ENCODE results near the gene DGKB. TPM values are rescaled to one million over a fixed set of nuclear protein-coding genes. Genes with fewer than 3 reads are reported as not detected.

Gene DGKB
- total RNA-seq, 2 experiments from 2014 or later, result not detected

GRCh38 chr7:14639329-14639728 lies 263.2 kb downstream of the DGKB start:
- Mint-ChIP-seq H3K4me1 (no peaks in the 10 kb centered on the region), H3K4me3 (no peak overlapping the region), H3K36me3 (no peaks in the 10 kb centered on the region), H3K27me3 (no peaks in the 10 kb centered on the region), H3K27ac (no peak overlapping the region), H3K9me3 (peaks cover 2% of the 10 kb centered on the region)
- no peak for DNase-seq
- no peak for ATAC-seq (ENCODE audit: low read depth)
- POLR2A ChIA-PET, result no interaction called here

- H3K4me1 Mint-ChIP-seq, result no peaks in the 10 kb centered on the region
- POLR2A ChIA-PET, result no interaction called here
- no peaks in the 10 kb centered on the region for H3K27me3 Mint-ChIP-seq
- no peaks in the 10 kb centered on the region for H3K36me3 Mint-ChIP-seq
- ATAC-seq (ENCODE audit: low read depth) (no peak), DNase-seq (no peak)
- H3K27ac Mint-ChIP-seq, result no peak overlapping the region
- H3K4me3 Mint-ChIP-seq, result no peak overlapping the region
- peaks cover 2% of the 10 kb centered on the region for H3K9me3 Mint-ChIP-seq
These were observed 264.6 kb downstream of the DGKB start for GRCh38 chr7:14637968-14638367.

GRCh38 chr7:14635955-14636354 lies 266.6 kb downstream of the DGKB start:
- ATAC-seq (ENCODE audit: low read depth) (no peak), DNase-seq (no peak)
- Mint-ChIP-seq H3K36me3 (no peaks in the 10 kb centered on the region), H3K27me3 (no peaks in the 10 kb centered on the region), H3K27ac (no peak overlapping the region), H3K4me1 (no peaks in the 10 kb centered on the region), H3K9me3 (no peaks in the 10 kb centered on the region), H3K4me3 (no peak overlapping the region)
- POLR2A ChIA-PET, result no interaction called here

GRCh38 chr7:14630048-14630447 lies 272.5 kb downstream of the DGKB start:
- H3K36me3 Mint-ChIP-seq, result no peaks in the 10 kb centered on the region
- no peak for ATAC-seq (ENCODE audit: low read depth)
- POLR2A ChIA-PET, result no interaction called here
- H3K27ac Mint-ChIP-seq, result no peak overlapping the region
- DNase-seq, result no peak
- no peaks in the 10 kb centered on the region for H3K9me3 Mint-ChIP-seq
- H3K4me1 Mint-ChIP-seq, result no peaks in the 10 kb centered on the region
- H3K4me3 Mint-ChIP-seq, result no peak overlapping the region
- H3K27me3 Mint-ChIP-seq, result no peaks in the 10 kb centered on the region

- no peaks in the 10 kb centered on the region for H3K27me3 Mint-ChIP-seq
- POLR2A ChIA-PET, result no interaction called here
- H3K9me3 Mint-ChIP-seq, result no peaks in the 10 kb centered on the region
- H3K27ac Mint-ChIP-seq, result no peak overlapping the region
- no peak overlapping the region for H3K4me3 Mint-ChIP-seq
- DNase-seq, result no peak
- no peak for ATAC-seq (ENCODE audit: low read depth)
- H3K4me1 Mint-ChIP-seq, result no peaks in the 10 kb centered on the region
- no peaks in the 10 kb centered on the region for H3K36me3 Mint-ChIP-seq
These were observed 274.0 kb downstream of the DGKB start for GRCh38 chr7:14628516-14628915.

- no peak overlapping the region for H3K27ac Mint-ChIP-seq
- ATAC-seq (ENCODE audit: low read depth), result no peak
- H3K9me3 Mint-ChIP-seq, result no peaks in the 10 kb centered on the region
- no peak for DNase-seq
- no peaks in the 10 kb centered on the region for H3K4me1 Mint-ChIP-seq
- no peaks in the 10 kb centered on the region for H3K27me3 Mint-ChIP-seq
- no peak overlapping the region for H3K4me3 Mint-ChIP-seq
- POLR2A ChIA-PET, result no interaction called here
- no peaks in the 10 kb centered on the region for H3K36me3 Mint-ChIP-seq
These were observed 276.5 kb downstream of the DGKB start for GRCh38 chr7:14626076-14626475.

- POLR2A ChIA-PET, result no interaction called here
- no peaks in the 10 kb centered on the region for H3K9me3 Mint-ChIP-seq
- no peaks in the 10 kb centered on the region for H3K4me1 Mint-ChIP-seq
- DNase-seq, result no peak
- H3K27me3 Mint-ChIP-seq, result no peaks in the 10 kb centered on the region
- H3K27ac Mint-ChIP-seq, result no peak overlapping the region
- no peak for ATAC-seq (ENCODE audit: low read depth)
- no peak overlapping the region for H3K4me3 Mint-ChIP-seq
- no peaks in the 10 kb centered on the region for H3K36me3 Mint-ChIP-seq
These were observed 280.0 kb downstream of the DGKB start for GRCh38 chr7:14622559-14622958.

GRCh38 chr7:14606101-14606500 lies 296.4 kb downstream of the DGKB start:
- DNase-seq (no peak), ATAC-seq (ENCODE audit: low read depth) (no peak)
- Mint-ChIP-seq H3K4me1 (no peaks in the 10 kb centered on the region), H3K27me3 (no peaks in the 10 kb centered on the region), H3K9me3 (no peaks in the 10 kb centered on the region), H3K36me3 (no peaks in the 10 kb centered on the region), H3K4me3 (no peak overlapping the region), H3K27ac (no peak overlapping the region)
- POLR2A ChIA-PET, result no interaction called here

- POLR2A ChIA-PET, result no interaction called here
- H3K4me1 Mint-ChIP-seq, result no peaks in the 10 kb centered on the region
- H3K4me3 Mint-ChIP-seq, result no peak overlapping the region
- H3K27me3 Mint-ChIP-seq, result no peaks in the 10 kb centered on the region
- no peaks in the 10 kb centered on the region for H3K9me3 Mint-ChIP-seq
- H3K27ac Mint-ChIP-seq, result no peak overlapping the region
- ATAC-seq (ENCODE audit: low read depth), result no peak
- no peaks in the 10 kb centered on the region for H3K36me3 Mint-ChIP-seq
- DNase-seq, result no peak
These were observed 297.9 kb downstream of the DGKB start for GRCh38 chr7:14604606-14605005.

GRCh38 chr7:14602851-14603250 lies 299.7 kb downstream of the DGKB start:
- no peak for ATAC-seq (ENCODE audit: low read depth)

GRCh38 chr7:14600766-14601367 lies 301.7 kb downstream of the DGKB start:
- no peak overlapping the region for H3K27ac Mint-ChIP-seq
- H3K9me3 Mint-ChIP-seq, result no peaks in the 10 kb centered on the region
- POLR2A ChIA-PET, result no interaction called here
- no peaks in the 10 kb centered on the region for H3K4me1 Mint-ChIP-seq
- H3K4me3 Mint-ChIP-seq, result no peak overlapping the region
- H3K36me3 Mint-ChIP-seq, result no peaks in the 10 kb centered on the region
- DNase-seq (no peak), ATAC-seq (ENCODE audit: low read depth) (no peak)
- no peaks in the 10 kb centered on the region for H3K27me3 Mint-ChIP-seq

More at GRCh38 chr7:14602851-14603250, 299.7 kb downstream of the DGKB start:
- DNase-seq, result no peak
- Mint-ChIP-seq H3K4me1 (no peaks in the 10 kb centered on the region), H3K27me3 (no peaks in the 10 kb centered on the region), H3K9me3 (no peaks in the 10 kb centered on the region), H3K4me3 (no peak overlapping the region), H3K27ac (no peak overlapping the region), H3K36me3 (no peaks in the 10 kb centered on the region)
- POLR2A ChIA-PET, result no interaction called here

- no peaks in the 10 kb centered on the region for H3K27me3 Mint-ChIP-seq
These were observed 303.6 kb downstream of the DGKB start for GRCh38 chr7:14598978-14599377.

GRCh38 chr7:14596421-14596820 lies 306.1 kb downstream of the DGKB start:
- no peaks in the 10 kb centered on the region for H3K27me3 Mint-ChIP-seq
- no peaks in the 10 kb centered on the region for H3K36me3 Mint-ChIP-seq
- H3K4me1 Mint-ChIP-seq, result no peaks in the 10 kb centered on the region
- H3K27ac Mint-ChIP-seq, result no peak overlapping the region
- DNase-seq (no peak), ATAC-seq (ENCODE audit: low read depth) (no peak)
- POLR2A ChIA-PET, result no interaction called here
- H3K4me3 Mint-ChIP-seq, result no peak overlapping the region
- H3K9me3 Mint-ChIP-seq, result no peaks in the 10 kb centered on the region

More at GRCh38 chr7:14598978-14599377, 303.6 kb downstream of the DGKB start:
- H3K4me1 Mint-ChIP-seq, result no peaks in the 10 kb centered on the region
- POLR2A ChIA-PET, result no interaction called here
- ATAC-seq (ENCODE audit: low read depth) (no peak), DNase-seq (no peak)
- no peaks in the 10 kb centered on the region for H3K9me3 Mint-ChIP-seq
- H3K27ac Mint-ChIP-seq, result no peak overlapping the region
- H3K36me3 Mint-ChIP-seq, result no peaks in the 10 kb centered on the region
- H3K4me3 Mint-ChIP-seq, result no peak overlapping the region

GRCh38 chr7:14590206-14590605 lies 312.3 kb downstream of the DGKB start:
- Mint-ChIP-seq H3K4me3 (no peak overlapping the region), H3K4me1 (no peaks in the 10 kb centered on the region), H3K9me3 (peaks cover 6% of the 10 kb centered on the region), H3K27me3 (no peaks in the 10 kb centered on the region), H3K36me3 (no peaks in the 10 kb centered on the region), H3K27ac (no peak overlapping the region)
- no peak for ATAC-seq (ENCODE audit: low read depth)
- POLR2A ChIA-PET, result no interaction called here
- no peak for DNase-seq

- DNase-seq (no peak), ATAC-seq (ENCODE audit: low read depth) (no peak)
- Mint-ChIP-seq H3K27me3 (no peaks in the 10 kb centered on the region), H3K4me1 (no peaks in the 10 kb centered on the region), H3K36me3 (no peaks in the 10 kb centered on the region), H3K9me3 (peaks cover 11% of the 10 kb centered on the region), H3K27ac (no peak overlapping the region), H3K4me3 (no peak overlapping the region)
- POLR2A ChIA-PET, result no interaction called here
These were observed 317.3 kb downstream of the DGKB start for GRCh38 chr7:14585232-14585631.

Data from activated naive CD8-positive, alpha-beta T cell treated with anti-CD3 and anti-CD28 coated beads, Interleukin-2, amount 10 ng/mL, durations not matched to agents 7 days and 5 days (primary cell).